H1 (cell line): ENCODE results near the gene BICDL1. TPM values are rescaled to one million over a fixed set of nuclear protein-coding genes. Genes with fewer than 3 reads are reported as not detected.

Experiments used
- CTCF ChIA-PET: fragments of 300-600 bp; sonication (Branson Sonifier 250); formaldehyde crosslinking; loops from one replicate; lab custom pipeline; 2021; ENCODE audit not compliant: partially characterized antibody; lab: Charles Lee
- POLR2A ChIA-PET: fragments of 300-600 bp; sonication (Branson Sonifier 250); formaldehyde crosslinking; loops from one replicate; lab custom pipeline; 2021; ENCODE audit warnings: inconsistent platforms; ENCODE audit not compliant: partially characterized antibody; lab: Charles Lee
- DNase-seq, 2 experiments: peaks; one replicate each; pipeline versions ENCODE4 v3.0.0 to v3.0.0-alpha.2; 2010 to 2022; ENCODE audit warnings: low spot score in 2 of 2, low read depth in 1 of 2, mixed read lengths in 1 of 2
- FAIRE-seq: peaks from 2 replicates; lab custom pipeline; 2011; peaks lifted over from hg19 to GRCh38; lab: Jason Lieb, UNC
- H2AFZ ChIP-seq: 2 replicates; pipeline ENCODE4 v1.8.1; 2012; ENCODE audit warnings: low read length, inconsistent platforms
- H2AK5ac ChIP-seq: 2 replicates; pipeline ENCODE4 v1.6.1; 2013; ENCODE audit warnings: low read depth, low read length
- H2BK120ac ChIP-seq: replicated peaks from 2 replicates; pipeline ENCODE3; 2013; ENCODE audit warnings: low read depth, low read length, inconsistent platforms
- H2BK12ac ChIP-seq: 2 replicates; pipeline ENCODE4 v1.6.1; 2013; ENCODE audit warnings: low read depth, low read length
- H2BK15ac ChIP-seq: 2 replicates; pipeline ENCODE4 v1.6.1; 2013; ENCODE audit warnings: low read length
- H2BK20ac ChIP-seq: 2 replicates; pipeline ENCODE4 v1.6.1; 2013; ENCODE audit warnings: low read length
- H2BK5ac ChIP-seq: 2 replicates; pipeline ENCODE4 v1.6.1; 2013; ENCODE audit warnings: low read depth, low read length
- H3K14ac ChIP-seq: 2 replicates; pipeline ENCODE4 v1.6.1; 2013; ENCODE audit warnings: inconsistent platforms; ENCODE audit not compliant: insufficient read length
- H3K18ac ChIP-seq: 2 replicates; pipeline ENCODE4 v1.6.1; 2013; ENCODE audit warnings: low read length; ENCODE audit errors: extremely low read depth
- H3K23ac ChIP-seq: 2 replicates; pipeline ENCODE4 v1.6.1; 2013; ENCODE audit warnings: inconsistent platforms; ENCODE audit not compliant: insufficient read length
- H3K23me2 ChIP-seq: 2 replicates; pipeline ENCODE4 v1.6.1; 2013; ENCODE audit warnings: low read depth, low read length
- H3K27ac ChIP-seq: 2 replicates; pipeline ENCODE4 v1.6.1; 2011; ENCODE audit warnings: low read depth, low read length, inconsistent platforms
- H3K27me3 ChIP-seq, 4 experiments: replicated peaks in 1 of 4; 1 replicate in 1 of 4; 2 replicates in 3 of 4; pipeline versions ENCODE4 v1.6.1 to v1.8.1; 2011 to 2013; ENCODE audit warnings: low read length in 3 of 4, mild to moderate bottlenecking in 3 of 4, inconsistent platforms in 2 of 4, mixed read lengths in 2 of 4, moderate library complexity in 1 of 4; ENCODE audit not compliant: control insufficient read depth in 3 of 4, insufficient read depth in 3 of 4; ENCODE audit errors: extremely low read depth in 1 of 4
- H3K36me3 ChIP-seq, 4 experiments: 2 replicates each; pipeline versions ENCODE4 v1.6.1 to v1.8.1; 2011 to 2013; ENCODE audit warnings: mild to moderate bottlenecking in 4 of 4, low read length in 3 of 4, moderate library complexity in 2 of 4, control low read depth in 1 of 4, inconsistent platforms in 1 of 4; ENCODE audit not compliant: insufficient read depth in 4 of 4, control insufficient read depth in 2 of 4
- H3K4ac ChIP-seq: replicated peaks from 2 replicates; pipeline ENCODE3; 2013; ENCODE audit warnings: low read length, low read depth, mixed read lengths, inconsistent platforms; ENCODE audit not compliant: insufficient read length
- H3K4me1 ChIP-seq, 4 experiments: replicated peaks in 1 of 4; 1 replicate in 1 of 4; 2 replicates in 3 of 4; pipeline versions ENCODE4 v1.6.1 to v1.8.1; 2011 to 2013; ENCODE audit warnings: low read length in 3 of 4, inconsistent platforms in 2 of 4, mixed read lengths in 1 of 4; ENCODE audit not compliant: insufficient read depth in 4 of 4, control insufficient read depth in 3 of 4
- H3K4me2 ChIP-seq, 2 experiments: 2 replicates each; pipeline versions ENCODE4 v1.6.1 to v1.8.1; 2011 to 2013; ENCODE audit warnings: low read depth in 2 of 2, low read length in 2 of 2, control low read depth in 1 of 2, inconsistent platforms in 1 of 2, mild to moderate bottlenecking in 1 of 2; ENCODE audit not compliant: insufficient read depth in 1 of 2
- H3K4me3 ChIP-seq, 4 experiments: fragments of 200-600, 300-600 bp in 1 of 4; sonication (generic), shearing (Covaris generic), sonication (Bioruptor Twin) in 1 of 4; 2 replicates each; pipeline versions ENCODE4 v1.5.1 to v1.8.1; 2011 to 2016; ENCODE audit warnings: low read length in 4 of 4, low read depth in 3 of 4, control low read depth in 2 of 4, inconsistent platforms in 2 of 4, mild to moderate bottlenecking in 2 of 4, mixed read lengths in 1 of 4, moderate library complexity in 1 of 4; ENCODE audit not compliant: insufficient read depth in 2 of 4; ENCODE audit errors: extremely low read depth in 1 of 4
- H3K56ac ChIP-seq: replicated peaks from 2 replicates; pipeline ENCODE3; 2013; ENCODE audit warnings: low read depth, mild to moderate bottlenecking, mixed read lengths, low read length, inconsistent platforms; ENCODE audit not compliant: insufficient read length
- H3K79me1 ChIP-seq: 2 replicates; pipeline ENCODE4 v1.6.1; 2013; ENCODE audit warnings: low read depth, low read length, control low read depth
- H3K79me2 ChIP-seq, 2 experiments: 2 replicates each; pipeline versions ENCODE4 v1.6.1 to v1.8.1; 2012 to 2013; ENCODE audit warnings: low read length in 2 of 2, mild to moderate bottlenecking in 2 of 2, inconsistent platforms in 1 of 2; ENCODE audit not compliant: insufficient read depth in 2 of 2, control insufficient read depth in 1 of 2
- H3K9ac ChIP-seq, 4 experiments: replicated peaks in 1 of 4; 1 replicate in 1 of 4; 2 replicates in 3 of 4; pipeline versions ENCODE4 v1.6.1 to v1.8.1; 2011 to 2013; ENCODE audit warnings: low read depth in 3 of 4, low read length in 3 of 4, control low read depth in 2 of 4, mild to moderate bottlenecking in 2 of 4, moderate library complexity in 2 of 4, inconsistent platforms in 1 of 4; ENCODE audit errors: extremely low read depth in 1 of 4
- H3K9me3 ChIP-seq, 2 experiments: 2 replicates each; pipeline versions ENCODE4 v1.6.1 to v1.8.1; 2012 to 2013; ENCODE audit warnings: mild to moderate bottlenecking in 2 of 2, moderate library complexity in 2 of 2, control low read depth in 1 of 2, inconsistent platforms in 1 of 2, low read depth in 1 of 2, low read length in 1 of 2, mixed read lengths in 1 of 2; ENCODE audit not compliant: insufficient read depth in 2 of 2
- H4K20me1 ChIP-seq, 2 experiments: replicated peaks in 1 of 2; 2 replicates each; pipeline versions ENCODE3 to v1.8.1; 2011 to 2013; ENCODE audit warnings: inconsistent platforms in 2 of 2, low read length in 2 of 2, mild to moderate bottlenecking in 1 of 2; ENCODE audit not compliant: insufficient read depth in 2 of 2, control insufficient read depth in 1 of 2
- H4K5ac ChIP-seq: 2 replicates; pipeline ENCODE4 v1.6.1; 2013; ENCODE audit warnings: low read length, low read depth, mixed read lengths, inconsistent platforms; ENCODE audit not compliant: insufficient read length
- H4K8ac ChIP-seq: 2 replicates; pipeline ENCODE4 v1.8.0; 2013; ENCODE audit warnings: mild to moderate bottlenecking, moderate library complexity, low read length, inconsistent platforms; ENCODE audit not compliant: insufficient read depth; ENCODE audit errors: extremely low read depth
- H4K91ac ChIP-seq: replicated peaks from 2 replicates; pipeline ENCODE3; 2013; ENCODE audit warnings: low read length, mixed read lengths, inconsistent platforms; ENCODE audit not compliant: insufficient read length
- ASH2L ChIP-seq: fragments of 200-600, 300-600 bp; sonication (generic); IDR thresholded peaks from one replicate; pipeline ENCODE4 v1.7.1; 2017; ENCODE audit warnings: low read length
- CBX8 ChIP-seq: fragments of 300-800, 300-1000 bp; sonication (generic); IDR thresholded peaks from 2 replicates; pipeline ENCODE4 v1.7.1; 2016; ENCODE audit warnings: low read depth, low read length, borderline replicate concordance
- CHD1 ChIP-seq: IDR thresholded peaks from 2 replicates; pipeline ENCODE4 v1.6.1; 2012; ENCODE audit warnings: low read depth, low read length, improper control_type of control experiment
- EZH2 ChIP-seq: fragments of 200-600 bp; sonication (generic); IDR thresholded peaks from 2 replicates; pipeline ENCODE4 v1.7.1; 2012; ENCODE audit warnings: low read depth, mild to moderate bottlenecking, moderate library complexity, low read length, inconsistent platforms; ENCODE audit not compliant: severe bottlenecking
- SP1 ChIP-seq: IDR thresholded peaks from 2 replicates; pipeline ENCODE4 v1.6.1; 2011; ENCODE audit warnings: low read depth, low read length
- SP2 ChIP-seq: IDR thresholded peaks from 2 replicates; pipeline ENCODE4 v1.6.1; 2012; ENCODE audit warnings: mild to moderate bottlenecking, low read length, inconsistent platforms
- TAF1 ChIP-seq: IDR thresholded peaks from 2 replicates; pipeline ENCODE4 v1.6.1; 2011; ENCODE audit warnings: mild to moderate bottlenecking, low read depth, low read length
- whole genome bisulfite sequencing, 2 experiments: shearing (Covaris generic) in 1 of 2; methylation state at CpG; one replicate each; pipeline versions ENCODE4 v1.1.6 to v1.1.7; 2013 to 2015; ENCODE audit warnings: low lambda C conversion rate in 2 of 2, mixed read lengths in 2 of 2, inconsistent platforms in 1 of 2, low coverage in 1 of 2, missing lambda C conversion rate in 1 of 2; ENCODE audit not compliant: insufficient replicate concordance in 2 of 2, insufficient coverage in 1 of 2, insufficient read length in 1 of 2; ENCODE audit errors: extremely low coverage in 1 of 2, missing lambda C conversion rate in 1 of 2; 5-methylcytosine and 5-hydroxymethylcytosine counted together
- polyA plus RNA-seq, 7 experiments: library from polyadenylated mRNA; depleted of rRNA in 3 of 7; stranded (reverse) in 5 of 7; unstranded in 2 of 7; fragments of >200 nt in 5 of 7; fragments of 200-250 nt in 2 of 7; gene quantifications; 1 replicate in 5 of 7; 2 replicates in 1 of 7; 4 replicates in 1 of 7; pipeline versions ENCODE4 v1.2.1 to v1.2.3, GENCODE V29; 2011 to 2013; ENCODE audit warnings: missing spikeins in 2 of 7, mixed read lengths in 2 of 7
- total RNA-seq: library from RNA; stranded (reverse); fragmentation: NEBNext Ultra II Directional; extraction: Animal tissue kit (Norgen Biotek cat#: 25700); gene quantifications from 2 replicates; pipeline ENCODE4 v1.2.1, GENCODE V29; 2021

BICDL1 gene
- total and polyA plus RNA-seq, 2 of the 8 experiments (the other 6 are each of a cell fraction or from before 2014, with no cell fraction given): 17.2 to 25.9 TPM

DNA sequence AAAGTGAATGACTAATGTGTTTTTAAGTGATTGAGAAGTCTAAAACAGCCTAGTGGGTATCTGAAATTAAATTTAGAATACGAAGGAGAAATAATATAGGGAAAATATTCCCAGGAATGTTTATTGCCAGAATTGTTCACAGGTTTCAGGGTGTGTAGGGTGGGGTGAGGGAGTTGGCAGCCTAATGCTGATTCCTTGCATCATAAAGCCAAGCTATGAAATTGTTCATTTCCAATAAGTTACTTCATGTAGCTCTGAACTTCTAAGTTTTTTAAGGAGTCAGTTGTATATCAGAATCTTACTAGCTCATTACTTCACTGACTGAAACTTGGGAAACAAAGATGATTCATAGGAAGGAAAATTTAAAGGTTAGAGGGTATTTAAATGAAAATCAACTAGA is 71.2 kb downstream of the BICDL1 start:
- Histone ChIP-seq H4K20me1 (no peaks in the 10 kb centered on the region), H3K79me2 (no peaks in the 10 kb centered on the region), H3K79me1 (no peaks in the 10 kb centered on the region), H3K23me2 (no peaks in the 10 kb centered on the region), H2BK15ac (no peak overlapping the region), H3K4ac (no peak overlapping the region), H3K27me3 (no peaks in the 10 kb centered on the region), H3K27ac (no peak overlapping the region), H2BK5ac (no peak overlapping the region), H4K8ac (no peak overlapping the region), H2AFZ (no peak overlapping the region), H2AK5ac (no peak overlapping the region), H4K91ac (no peak overlapping the region), H2BK20ac (no peak overlapping the region), H2BK12ac (no peak overlapping the region), H3K36me3 (no peaks in the 10 kb centered on the region; a peak in 2 of 8 replicates), H3K14ac (no peak overlapping the region), H3K9me3 (no peaks in the 10 kb centered on the region), H3K4me1 (peaks cover 0 to 4% (median 1%) of the 10 kb centered on the region in 4 experiments; a peak in 2 of 7 replicates), H3K4me3 (no peak overlapping the region), H3K4me2 (no peak overlapping the region), H3K18ac (no peak overlapping the region), H3K56ac (no peak overlapping the region), H2BK120ac (no peak overlapping the region), H3K9ac (no peak overlapping the region), H3K23ac (no peak overlapping the region), H4K5ac (no peak overlapping the region)
- TF ChIP-seq EZH2: no peak
- TF ChIP-seq TAF1: no peak
- TF ChIP-seq CHD1: no peak
- no peak for TF ChIP-seq SP2
- no peak for TF ChIP-seq SP1
- no peak for TF ChIP-seq CBX8
- TF ChIP-seq ASH2L: no peak
- POLR2A ChIA-PET: no interaction called here
- DNase-seq (no peak), FAIRE-seq (no peak)
- WGBS, 2 experiments: 92% methylated on average over 1 of the region's 1 CpG; no CpG with 5 or more reads in 1 of the 2 experiments
- CTCF ChIA-PET: interaction anchor here (0.7 kb wide), 1 partner anchor 19 kb away, joined by 3 read pairs; no protein-coding TSS in a partner anchor
